A549 (cell line): ENCODE measurements around the gene PTPRCAP. TPM values are rescaled to one million over a fixed set of nuclear protein-coding genes. Genes with fewer than 3 reads are reported as not detected.

Source experiments
- ATAC-seq, 2 experiments: fragments of 200-7000 bp in 1 of 2; fragments of >200 bp in 1 of 2; cut with Nextera tagmentation in 1 of 2; cut with Tn5 transposase in 1 of 2; 3 replicates each; pipeline versions ENCODE4 v1.8.0 to v1.9.1; 2018 to 2020; ENCODE audit warnings: mild to moderate bottlenecking in 1 of 2, moderate library complexity in 1 of 2
- CTCF ChIA-PET: fragments of 300-600 bp; sonication (Branson Sonifier 250); formaldehyde crosslinking; extraction: SDS; loops from one replicate; lab custom pipeline; 2021; ENCODE audit warnings: antibody characterized with exemption, inconsistent platforms; lab: Yijun Ruan, JAX
- POLR2A ChIA-PET: fragments of 350-600 bp; formaldehyde crosslinking; extraction: SDS; loops from one replicate; lab custom pipeline; 2021; ENCODE audit warnings: antibody characterized with exemption, inconsistent platforms; lab: Yijun Ruan, JAX
- DNase-seq, 2 experiments: peaks; one replicate each; pipeline versions ENCODE4 v3.0.0 to v3.0.0-alpha.2; 2011 to 2016; ENCODE audit warnings: low read depth in 1 of 2, low spot score in 1 of 2
- FAIRE-seq: peaks from 2 replicates; lab custom pipeline; 2011; peaks lifted over from hg19 to GRCh38; lab: Jason Lieb, UNC
- H3K27ac ChIP-seq, 2 experiments: fragments of >200 bp; sonication (Bioruptor Twin); formaldehyde crosslinking; 3 replicates each; pipeline ENCODE4 v1.5.1; 2016 to 2017
- H3K4me1 ChIP-seq: fragments of >200 bp; sonication (Bioruptor Twin); formaldehyde crosslinking; 3 replicates; pipeline ENCODE4 v1.6.1; 2016
- H3K4me2 ChIP-seq: fragments of >200 bp; sonication (Bioruptor Twin); formaldehyde crosslinking; 3 replicates; pipeline ENCODE4 v1.6.1; 2016
- H3K4me3 ChIP-seq: fragments of >200 bp; sonication (Bioruptor Twin); formaldehyde crosslinking; 3 replicates; pipeline ENCODE4 v1.5.1; 2016
- H3K9me3 ChIP-seq: fragments of >200 bp; sonication (Bioruptor Twin); formaldehyde crosslinking; 3 replicates; pipeline ENCODE4 v1.6.1; 2016
- BHLHE40 ChIP-seq: IDR thresholded peaks from 2 replicates; pipeline ENCODE4 v1.6.1; 2012; ENCODE audit warnings: low read depth, low read length, inconsistent platforms
- CHD2 ChIP-seq: fragments of 150-350 bp; IDR thresholded peaks from 2 replicates; pipeline ENCODE4 v1.6.1; 2014; ENCODE audit warnings: low read length; ENCODE audit not compliant: partially characterized antibody
- EHF ChIP-seq: fragments of 250-450 bp; sonication (Bioruptor Pico); IDR thresholded peaks from 2 replicates; pipeline ENCODE4 v1.5.0; 2020; ENCODE audit warnings: mild to moderate bottlenecking
- EHMT2 ChIP-seq: fragments of 200-600 bp; sonication (generic); IDR thresholded peaks from 2 replicates; pipeline ENCODE4 v1.6.1; 2016; ENCODE audit warnings: antibody characterized with exemption, low read depth, mild to moderate bottlenecking, moderate library complexity
- FOSL2 ChIP-seq, 2 experiments: fragments of 450-650 bp in 1 of 2; fragments of >200 bp in 1 of 2; sonication (Bioruptor Twin) in 1 of 2; formaldehyde crosslinking; IDR thresholded peaks; 2 replicates each; pipeline versions ENCODE4 v1.5.0 to v1.6.1; 2016 to 2020; ENCODE audit warnings: mild to moderate bottlenecking in 1 of 2, moderate library complexity in 1 of 2
- GATA3 ChIP-seq: IDR thresholded peaks from 2 replicates; pipeline ENCODE4 v1.6.1; 2012; ENCODE audit warnings: borderline replicate concordance
- HEYL ChIP-seq: fragments of 250-450 bp; sonication (Bioruptor Pico); IDR thresholded peaks from 2 replicates; pipeline ENCODE4 v1.8.0; 2021; ENCODE audit warnings: mild to moderate bottlenecking, moderate library complexity
- JUN ChIP-seq, 2 experiments: fragments of >200 bp; sonication (Bioruptor Twin); formaldehyde crosslinking; IDR thresholded peaks; 2 replicates in 1 of 2; 3 replicates in 1 of 2; pipeline ENCODE4 v1.6.1; 2016 to 2017
- KDM5A ChIP-seq: fragments of 200-600 bp; sonication (generic); IDR thresholded peaks from 2 replicates; pipeline ENCODE4 v1.6.1; 2016; ENCODE audit warnings: antibody characterized with exemption, mild to moderate bottlenecking
- POLR2A ChIP-seq: IDR thresholded peaks from 2 replicates; pipeline ENCODE4 v1.6.1; 2012; ENCODE audit warnings: mild to moderate bottlenecking, low read length
- RARB ChIP-seq: fragments of 250-450 bp; sonication (Bioruptor Pico); IDR thresholded peaks from 2 replicates; pipeline ENCODE4 v1.8.0; 2021; ENCODE audit warnings: mild to moderate bottlenecking, moderate library complexity
- RFX5 ChIP-seq: fragments of 450-650 bp; IDR thresholded peaks from 2 replicates; pipeline ENCODE4 v1.7.1; 2014; ENCODE audit warnings: antibody characterized with exemption, mild to moderate bottlenecking, moderate library complexity
- TFCP2L1 ChIP-seq: fragments of 250-450 bp; sonication (Bioruptor Pico); IDR thresholded peaks from 2 replicates; pipeline ENCODE4 v1.5.0; 2021; ENCODE audit warnings: mild to moderate bottlenecking
- WGBS: methylation state at CpG from one replicate; pipeline ENCODE4 v1.1.6; 2017; ENCODE audit errors: missing lambda C conversion rate; 5-methylcytosine and 5-hydroxymethylcytosine counted together
- polyA plus RNA-seq, 4 experiments: library from polyadenylated mRNA; depleted of rRNA in 3 of 4; stranded (reverse); fragments of >200 nt; fragmentation: RNase III in 1 of 4; extraction: RNeasy Plus Mini Kit Qiagen cat#74134 plus additional on column Dnase treatment in 1 of 4; gene quantifications; 2 replicates in 3 of 4; 3 replicates in 1 of 4; pipeline ENCODE4 v1.2.3, GENCODE V29; 2011 to 2017
- TF ChIP-seq, protein P1 (sequence below): IDR thresholded peaks from 2 replicates; pipeline ENCODE4 v1.6.1; 2012; ENCODE audit warnings: low read depth, borderline replicate concordance
- TF ChIP-seq, protein P2 (sequence below): fragments of >200 bp; sonication (Bioruptor Twin); formaldehyde crosslinking; IDR thresholded peaks from 3 replicates; pipeline ENCODE4 v1.5.1; 2016
- TF ChIP-seq, protein P3 (sequence below): fragments of 450-650 bp; IDR thresholded peaks from 2 replicates; pipeline ENCODE4 v1.6.1; 2014; ENCODE audit warnings: antibody characterized with exemption
- TF ChIP-seq, protein P4 (sequence below): fragments of >200 bp; sonication (Bioruptor Twin); formaldehyde crosslinking; IDR thresholded peaks from 3 replicates; pipeline ENCODE4 v1.6.1; 2016

The PTPRCAP gene
- polyA plus RNA-seq, 2 of the 4 experiments (the other 2 are of a cell fraction) = 0.34 to 0.56 TPM

DNA sequence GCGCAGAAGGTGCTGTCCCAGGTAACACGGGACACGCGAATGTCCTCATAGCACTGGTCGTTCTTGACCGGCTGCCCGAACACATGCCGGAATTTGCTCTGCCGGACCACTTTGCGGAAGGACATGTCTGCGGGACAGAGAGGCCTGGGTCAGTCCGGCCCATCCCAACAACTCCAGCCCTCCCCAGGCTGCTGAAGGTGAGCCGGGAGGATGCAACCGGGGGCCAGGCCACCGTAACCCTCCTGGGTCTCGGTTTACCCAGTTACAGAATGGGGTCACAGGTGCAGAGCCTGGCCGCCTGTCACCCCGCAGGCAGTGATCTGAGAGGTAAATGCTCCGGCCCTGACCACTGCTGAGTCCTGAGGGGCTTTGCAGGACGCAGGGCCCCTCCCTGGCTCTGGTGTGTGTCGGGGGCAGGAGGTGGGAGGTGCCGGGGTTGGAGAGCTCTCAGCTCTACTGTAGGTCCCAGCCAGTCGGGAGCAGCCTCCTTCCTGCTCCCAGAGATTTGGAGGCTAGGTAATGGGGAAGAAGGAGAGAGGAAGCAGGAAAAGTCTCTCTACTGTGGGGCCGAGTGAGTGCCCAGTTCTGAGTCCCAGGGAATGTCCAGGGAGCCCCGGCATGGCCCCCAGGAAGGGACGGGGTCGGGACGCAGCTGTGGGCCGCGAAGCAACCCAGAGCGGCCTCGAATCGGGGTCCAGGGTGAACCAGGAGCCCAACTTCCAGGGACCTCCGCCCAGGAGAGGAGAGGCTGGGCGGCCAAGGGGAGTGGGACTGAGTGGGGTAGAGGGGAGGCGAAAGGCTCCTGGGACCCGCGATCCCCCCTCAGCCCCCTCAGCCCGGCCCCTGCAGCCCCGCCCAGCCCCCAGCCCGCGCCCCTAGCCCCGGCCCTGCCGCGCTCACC is 5.3 kb upstream of the PTPRCAP start:
- Histone ChIP-seq H3K9me3 (no peaks in the 10 kb centered on the region), H3K4me3 (peak overlapping the region; percentile 97), H3K27ac (peak overlapping the region; percentile 93 to 94), H3K4me2 (peak overlapping the region; percentile 95), H3K4me1 (peaks cover 16% of the 10 kb centered on the region)
- peak; percentile 11 to 22; a peak in 5 of 6 replicates for ATAC-seq
- POLR2A ChIA-PET = interaction anchor here (0.6 kb wide), 1 partner anchor 26 kb away, joined by 4 read pairs; the partner anchor contains the start of gene TMEM134
- FAIRE-seq = no peak
- no peak for DNase-seq
- WGBS = 53% methylated on average over 27 of the region's 45 CpGs
- CTCF ChIA-PET = no interaction called here
- no peak for TF ChIP-seq GATA3
- TF ChIP-seq, protein P1, sequence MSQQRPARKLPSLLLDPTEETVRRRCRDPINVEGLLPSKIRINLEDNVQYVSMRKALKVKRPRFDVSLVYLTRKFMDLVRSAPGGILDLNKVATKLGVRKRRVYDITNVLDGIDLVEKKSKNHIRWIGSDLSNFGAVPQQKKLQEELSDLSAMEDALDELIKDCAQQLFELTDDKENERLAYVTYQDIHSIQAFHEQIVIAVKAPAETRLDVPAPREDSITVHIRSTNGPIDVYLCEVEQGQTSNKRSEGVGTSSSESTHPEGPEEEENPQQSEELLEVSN = 0 out of 2 replicates have a peak, but pooled peaks have one; percentile 1

DNA sequence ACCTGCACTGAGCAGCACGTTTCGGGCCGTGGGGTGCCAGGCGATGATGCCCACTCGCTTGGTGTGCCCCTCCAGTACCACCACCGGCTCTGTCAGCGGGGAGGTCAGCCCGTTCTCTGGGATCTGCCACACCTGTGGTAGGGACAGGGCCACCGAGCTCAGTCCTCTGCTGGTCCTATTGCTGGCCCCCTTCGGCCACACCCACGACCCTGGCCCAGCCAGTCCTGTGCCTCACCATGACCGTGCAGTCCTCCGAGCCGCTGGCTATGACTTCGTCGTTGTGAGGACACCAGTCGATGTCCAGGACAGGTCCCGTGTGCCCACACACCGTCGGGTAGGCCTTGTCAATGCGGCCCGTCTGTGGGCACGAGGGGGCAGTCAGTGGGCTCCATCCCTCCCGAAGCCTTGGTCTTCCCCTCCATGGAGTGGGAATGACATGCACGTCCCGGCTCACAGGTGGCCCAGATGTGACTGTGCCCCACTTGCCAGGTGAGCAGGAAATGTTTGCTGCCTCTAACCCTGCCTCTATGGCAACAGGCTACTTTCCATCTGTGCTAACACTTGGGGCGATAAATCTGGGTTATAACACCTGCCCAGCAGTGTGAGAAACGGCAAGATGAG is 4.4 kb upstream of the PTPRCAP start:
- H3K4me1 ChIP-seq = peaks cover 16% of the 10 kb centered on the region
- peak overlapping the region; percentile 95; the same call in 1 of the 3 replicates for H3K4me2 ChIP-seq
- POLR2A ChIA-PET = interaction anchor here (1.2 to 1.6 kb wide), 2 partner anchors 13 to 27 kb away, joined by 3 to 5 read pairs; partner anchors contain the start of gene RPS6KB2
- 89% methylated on average over 24 of the region's 28 CpGs for WGBS
- TF ChIP-seq, protein P2, sequence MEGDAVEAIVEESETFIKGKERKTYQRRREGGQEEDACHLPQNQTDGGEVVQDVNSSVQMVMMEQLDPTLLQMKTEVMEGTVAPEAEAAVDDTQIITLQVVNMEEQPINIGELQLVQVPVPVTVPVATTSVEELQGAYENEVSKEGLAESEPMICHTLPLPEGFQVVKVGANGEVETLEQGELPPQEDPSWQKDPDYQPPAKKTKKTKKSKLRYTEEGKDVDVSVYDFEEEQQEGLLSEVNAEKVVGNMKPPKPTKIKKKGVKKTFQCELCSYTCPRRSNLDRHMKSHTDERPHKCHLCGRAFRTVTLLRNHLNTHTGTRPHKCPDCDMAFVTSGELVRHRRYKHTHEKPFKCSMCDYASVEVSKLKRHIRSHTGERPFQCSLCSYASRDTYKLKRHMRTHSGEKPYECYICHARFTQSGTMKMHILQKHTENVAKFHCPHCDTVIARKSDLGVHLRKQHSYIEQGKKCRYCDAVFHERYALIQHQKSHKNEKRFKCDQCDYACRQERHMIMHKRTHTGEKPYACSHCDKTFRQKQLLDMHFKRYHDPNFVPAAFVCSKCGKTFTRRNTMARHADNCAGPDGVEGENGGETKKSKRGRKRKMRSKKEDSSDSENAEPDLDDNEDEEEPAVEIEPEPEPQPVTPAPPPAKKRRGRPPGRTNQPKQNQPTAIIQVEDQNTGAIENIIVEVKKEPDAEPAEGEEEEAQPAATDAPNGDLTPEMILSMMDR = no peak
- TF ChIP-seq, protein P3, sequence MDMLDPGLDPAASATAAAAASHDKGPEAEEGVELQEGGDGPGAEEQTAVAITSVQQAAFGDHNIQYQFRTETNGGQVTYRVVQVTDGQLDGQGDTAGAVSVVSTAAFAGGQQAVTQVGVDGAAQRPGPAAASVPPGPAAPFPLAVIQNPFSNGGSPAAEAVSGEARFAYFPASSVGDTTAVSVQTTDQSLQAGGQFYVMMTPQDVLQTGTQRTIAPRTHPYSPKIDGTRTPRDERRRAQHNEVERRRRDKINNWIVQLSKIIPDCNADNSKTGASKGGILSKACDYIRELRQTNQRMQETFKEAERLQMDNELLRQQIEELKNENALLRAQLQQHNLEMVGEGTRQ = no peak
- TF ChIP-seq, protein P4, sequence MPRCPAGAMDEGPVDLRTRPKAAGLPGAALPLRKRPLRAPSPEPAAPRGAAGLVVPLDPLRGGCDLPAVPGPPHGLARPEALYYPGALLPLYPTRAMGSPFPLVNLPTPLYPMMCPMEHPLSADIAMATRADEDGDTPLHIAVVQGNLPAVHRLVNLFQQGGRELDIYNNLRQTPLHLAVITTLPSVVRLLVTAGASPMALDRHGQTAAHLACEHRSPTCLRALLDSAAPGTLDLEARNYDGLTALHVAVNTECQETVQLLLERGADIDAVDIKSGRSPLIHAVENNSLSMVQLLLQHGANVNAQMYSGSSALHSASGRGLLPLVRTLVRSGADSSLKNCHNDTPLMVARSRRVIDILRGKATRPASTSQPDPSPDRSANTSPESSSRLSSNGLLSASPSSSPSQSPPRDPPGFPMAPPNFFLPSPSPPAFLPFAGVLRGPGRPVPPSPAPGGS = no peak
- TF ChIP-seq TFCP2L1 (CRISPR knock-in tag) (no peak), POLR2A (no peak), HEYL (CRISPR knock-in tag) (no peak), KDM5A (no peak), RARB (CRISPR knock-in tag) (no peak), FOSL2 (IDR thresholded peaks at IDR 0.05) (no peak), FOSL2 (CRISPR knock-in tag; IDR thresholded peaks at IDR 0.05) (no peak), CHD2 (no peak), JUN (IDR thresholded peaks at IDR 0.05) (no peak), EHF (no peak), EHMT2 (no peak), RFX5 (no peak), GATA3 (no peak), BHLHE40 (no peak)
- TF ChIP-seq, all 56 proteins: peak for 0
- Histone ChIP-seq H3K27ac (no peak overlapping the region), H3K9me3 (no peaks in the 10 kb centered on the region), H3K4me3 (no peak overlapping the region)
- no peak for FAIRE-seq
- CTCF ChIA-PET = interaction anchor here (1.3 to 1.5 kb wide), 2 partner anchors 23 kb away, joined by 4 read pairs; no protein-coding TSS in a partner anchor
- no peak for ATAC-seq
- no peak for DNase-seq
